ENCODE results near the gene TECR.

DNA sequence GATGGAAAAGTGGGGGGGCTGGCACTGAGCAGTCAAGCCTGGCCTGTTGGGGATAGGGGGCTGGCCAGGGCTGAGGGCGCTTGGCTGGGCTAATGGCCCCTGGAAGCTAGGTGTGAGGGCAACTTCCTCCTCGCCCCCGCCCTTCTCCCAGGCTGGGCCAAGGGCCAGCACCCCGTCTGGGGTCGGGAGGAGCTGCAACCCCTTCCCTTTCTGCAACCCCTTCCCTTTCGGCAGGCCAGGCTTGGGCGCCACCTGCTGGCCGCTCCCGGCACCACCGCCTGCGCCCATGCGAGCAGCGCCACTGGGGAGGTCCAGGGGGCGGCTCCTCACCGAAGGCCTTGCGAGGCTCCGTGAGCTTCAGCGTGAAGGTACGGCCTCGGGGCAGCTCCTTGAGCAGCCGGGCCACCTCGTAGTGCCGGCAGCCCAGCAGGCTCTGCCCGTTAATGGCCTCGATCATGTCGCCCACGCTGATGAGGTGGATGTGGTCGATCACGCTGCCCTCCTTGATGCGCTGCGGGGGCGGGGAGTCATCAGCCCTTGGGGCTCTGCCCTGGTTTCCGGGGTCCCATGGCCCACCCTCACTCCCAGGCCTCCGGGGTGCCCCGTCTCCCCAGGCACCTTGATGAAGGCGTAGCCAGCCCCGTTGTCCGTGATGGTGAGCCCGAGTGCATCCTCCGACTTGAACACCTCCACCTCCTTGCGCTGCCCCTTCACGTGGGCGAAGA lies 49.3 kb upstream of the TECR start:
- TF ChIP-seq, protein P1, sequence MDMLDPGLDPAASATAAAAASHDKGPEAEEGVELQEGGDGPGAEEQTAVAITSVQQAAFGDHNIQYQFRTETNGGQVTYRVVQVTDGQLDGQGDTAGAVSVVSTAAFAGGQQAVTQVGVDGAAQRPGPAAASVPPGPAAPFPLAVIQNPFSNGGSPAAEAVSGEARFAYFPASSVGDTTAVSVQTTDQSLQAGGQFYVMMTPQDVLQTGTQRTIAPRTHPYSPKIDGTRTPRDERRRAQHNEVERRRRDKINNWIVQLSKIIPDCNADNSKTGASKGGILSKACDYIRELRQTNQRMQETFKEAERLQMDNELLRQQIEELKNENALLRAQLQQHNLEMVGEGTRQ (CRISPR knock-in tag; IDR thresholded peaks at IDR 0.05) = no peak
- TF ChIP-seq YY1 (IDR thresholded peaks at IDR 0.05; ENCODE audit: borderline replicate concordance in 1 of 3, control insufficient read depth in 1 of 3, extremely low read depth in 1 of 3, insufficient read depth in 3 of 3, insufficient read length in 1 of 3, insufficient replicate concordance in 2 of 3, low read depth in 1 of 3, low read length in 2 of 3) = peak in 2 of 3 experiments; percentile 30 to 53
- TF ChIP-seq, protein P2, sequence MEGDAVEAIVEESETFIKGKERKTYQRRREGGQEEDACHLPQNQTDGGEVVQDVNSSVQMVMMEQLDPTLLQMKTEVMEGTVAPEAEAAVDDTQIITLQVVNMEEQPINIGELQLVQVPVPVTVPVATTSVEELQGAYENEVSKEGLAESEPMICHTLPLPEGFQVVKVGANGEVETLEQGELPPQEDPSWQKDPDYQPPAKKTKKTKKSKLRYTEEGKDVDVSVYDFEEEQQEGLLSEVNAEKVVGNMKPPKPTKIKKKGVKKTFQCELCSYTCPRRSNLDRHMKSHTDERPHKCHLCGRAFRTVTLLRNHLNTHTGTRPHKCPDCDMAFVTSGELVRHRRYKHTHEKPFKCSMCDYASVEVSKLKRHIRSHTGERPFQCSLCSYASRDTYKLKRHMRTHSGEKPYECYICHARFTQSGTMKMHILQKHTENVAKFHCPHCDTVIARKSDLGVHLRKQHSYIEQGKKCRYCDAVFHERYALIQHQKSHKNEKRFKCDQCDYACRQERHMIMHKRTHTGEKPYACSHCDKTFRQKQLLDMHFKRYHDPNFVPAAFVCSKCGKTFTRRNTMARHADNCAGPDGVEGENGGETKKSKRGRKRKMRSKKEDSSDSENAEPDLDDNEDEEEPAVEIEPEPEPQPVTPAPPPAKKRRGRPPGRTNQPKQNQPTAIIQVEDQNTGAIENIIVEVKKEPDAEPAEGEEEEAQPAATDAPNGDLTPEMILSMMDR (IDR thresholded peaks at IDR 0.05 in 2 of 3, conservative IDR thresholded peaks at IDR 0.05 in 1 of 3; ENCODE audit: insufficient read depth in 2 of 3, low read depth in 1 of 3, low read length in 3 of 3) = peak; percentile 87 to 97 (median 95)
- TF ChIP-seq, protein P3, sequence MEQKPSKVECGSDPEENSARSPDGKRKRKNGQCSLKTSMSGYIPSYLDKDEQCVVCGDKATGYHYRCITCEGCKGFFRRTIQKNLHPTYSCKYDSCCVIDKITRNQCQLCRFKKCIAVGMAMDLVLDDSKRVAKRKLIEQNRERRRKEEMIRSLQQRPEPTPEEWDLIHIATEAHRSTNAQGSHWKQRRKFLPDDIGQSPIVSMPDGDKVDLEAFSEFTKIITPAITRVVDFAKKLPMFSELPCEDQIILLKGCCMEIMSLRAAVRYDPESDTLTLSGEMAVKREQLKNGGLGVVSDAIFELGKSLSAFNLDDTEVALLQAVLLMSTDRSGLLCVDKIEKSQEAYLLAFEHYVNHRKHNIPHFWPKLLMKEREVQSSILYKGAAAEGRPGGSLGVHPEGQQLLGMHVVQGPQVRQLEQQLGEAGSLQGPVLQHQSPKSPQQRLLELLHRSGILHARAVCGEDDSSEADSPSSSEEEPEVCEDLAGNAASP (IDR thresholded peaks at IDR 0.05) = no peak
- TF ChIP-seq ELF2 (CRISPR knock-in tag; IDR thresholded peaks at IDR 0.05) = no peak
- TF ChIP-seq, protein P4, sequence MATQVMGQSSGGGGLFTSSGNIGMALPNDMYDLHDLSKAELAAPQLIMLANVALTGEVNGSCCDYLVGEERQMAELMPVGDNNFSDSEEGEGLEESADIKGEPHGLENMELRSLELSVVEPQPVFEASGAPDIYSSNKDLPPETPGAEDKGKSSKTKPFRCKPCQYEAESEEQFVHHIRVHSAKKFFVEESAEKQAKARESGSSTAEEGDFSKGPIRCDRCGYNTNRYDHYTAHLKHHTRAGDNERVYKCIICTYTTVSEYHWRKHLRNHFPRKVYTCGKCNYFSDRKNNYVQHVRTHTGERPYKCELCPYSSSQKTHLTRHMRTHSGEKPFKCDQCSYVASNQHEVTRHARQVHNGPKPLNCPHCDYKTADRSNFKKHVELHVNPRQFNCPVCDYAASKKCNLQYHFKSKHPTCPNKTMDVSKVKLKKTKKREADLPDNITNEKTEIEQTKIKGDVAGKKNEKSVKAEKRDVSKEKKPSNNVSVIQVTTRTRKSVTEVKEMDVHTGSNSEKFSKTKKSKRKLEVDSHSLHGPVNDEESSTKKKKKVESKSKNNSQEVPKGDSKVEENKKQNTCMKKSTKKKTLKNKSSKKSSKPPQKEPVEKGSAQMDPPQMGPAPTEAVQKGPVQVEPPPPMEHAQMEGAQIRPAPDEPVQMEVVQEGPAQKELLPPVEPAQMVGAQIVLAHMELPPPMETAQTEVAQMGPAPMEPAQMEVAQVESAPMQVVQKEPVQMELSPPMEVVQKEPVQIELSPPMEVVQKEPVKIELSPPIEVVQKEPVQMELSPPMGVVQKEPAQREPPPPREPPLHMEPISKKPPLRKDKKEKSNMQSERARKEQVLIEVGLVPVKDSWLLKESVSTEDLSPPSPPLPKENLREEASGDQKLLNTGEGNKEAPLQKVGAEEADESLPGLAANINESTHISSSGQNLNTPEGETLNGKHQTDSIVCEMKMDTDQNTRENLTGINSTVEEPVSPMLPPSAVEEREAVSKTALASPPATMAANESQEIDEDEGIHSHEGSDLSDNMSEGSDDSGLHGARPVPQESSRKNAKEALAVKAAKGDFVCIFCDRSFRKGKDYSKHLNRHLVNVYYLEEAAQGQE (IDR thresholded peaks at IDR 0.05; ENCODE audit: borderline replicate concordance) = peak; percentile 65; the same call in 1 of the 2 replicates
- TF ChIP-seq, protein P4 (CRISPR knock-in tag; IDR thresholded peaks at IDR 0.05; ENCODE audit: low read depth) = no peak
- TF ChIP-seq BRCA1 (IDR thresholded peaks at IDR 0.05) = no peak
- no peak for TF ChIP-seq BRCA1 (CRISPR knock-in tag; IDR thresholded peaks at IDR 0.05)
- no peak for TF ChIP-seq FOXJ3 (CRISPR knock-in tag; IDR thresholded peaks at IDR 0.05)
- TF ChIP-seq SP1 (CRISPR knock-in tag; IDR thresholded peaks at IDR 0.05) = no peak; the same call in 1 of the 2 replicates
- peak; percentile 75 for TF ChIP-seq SMC3 (conservative IDR thresholded peaks at IDR 0.05; ENCODE audit: insufficient read depth, low read depth, low read length)
- TF ChIP-seq, protein P5, sequence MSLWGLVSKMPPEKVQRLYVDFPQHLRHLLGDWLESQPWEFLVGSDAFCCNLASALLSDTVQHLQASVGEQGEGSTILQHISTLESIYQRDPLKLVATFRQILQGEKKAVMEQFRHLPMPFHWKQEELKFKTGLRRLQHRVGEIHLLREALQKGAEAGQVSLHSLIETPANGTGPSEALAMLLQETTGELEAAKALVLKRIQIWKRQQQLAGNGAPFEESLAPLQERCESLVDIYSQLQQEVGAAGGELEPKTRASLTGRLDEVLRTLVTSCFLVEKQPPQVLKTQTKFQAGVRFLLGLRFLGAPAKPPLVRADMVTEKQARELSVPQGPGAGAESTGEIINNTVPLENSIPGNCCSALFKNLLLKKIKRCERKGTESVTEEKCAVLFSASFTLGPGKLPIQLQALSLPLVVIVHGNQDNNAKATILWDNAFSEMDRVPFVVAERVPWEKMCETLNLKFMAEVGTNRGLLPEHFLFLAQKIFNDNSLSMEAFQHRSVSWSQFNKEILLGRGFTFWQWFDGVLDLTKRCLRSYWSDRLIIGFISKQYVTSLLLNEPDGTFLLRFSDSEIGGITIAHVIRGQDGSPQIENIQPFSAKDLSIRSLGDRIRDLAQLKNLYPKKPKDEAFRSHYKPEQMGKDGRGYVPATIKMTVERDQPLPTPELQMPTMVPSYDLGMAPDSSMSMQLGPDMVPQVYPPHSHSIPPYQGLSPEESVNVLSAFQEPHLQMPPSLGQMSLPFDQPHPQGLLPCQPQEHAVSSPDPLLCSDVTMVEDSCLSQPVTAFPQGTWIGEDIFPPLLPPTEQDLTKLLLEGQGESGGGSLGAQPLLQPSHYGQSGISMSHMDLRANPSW (CRISPR knock-in tag; IDR thresholded peaks at IDR 0.05) = no peak
